M059J (cell line): ENCODE data around the gene MALRD1. TPM values are rescaled to one million over a fixed set of nuclear protein-coding genes. Genes with fewer than 3 reads are reported as not detected.

ENCODE experiments used
- DNase-seq: peaks from one replicate; pipeline ENCODE4 v3.0.0-alpha.2; 2012; ENCODE audit warnings: low read depth
- total RNA-seq: library from RNA; depleted of rRNA; stranded (reverse); fragments of >200 nt; shearing (Covaris generic); gene quantifications from 2 replicates; pipeline ENCODE4 v1.2.3, GENCODE V29; 2014

The MALRD1 gene
- total RNA-seq, 1 experiment from 2014 or later = not detected

DNA sequence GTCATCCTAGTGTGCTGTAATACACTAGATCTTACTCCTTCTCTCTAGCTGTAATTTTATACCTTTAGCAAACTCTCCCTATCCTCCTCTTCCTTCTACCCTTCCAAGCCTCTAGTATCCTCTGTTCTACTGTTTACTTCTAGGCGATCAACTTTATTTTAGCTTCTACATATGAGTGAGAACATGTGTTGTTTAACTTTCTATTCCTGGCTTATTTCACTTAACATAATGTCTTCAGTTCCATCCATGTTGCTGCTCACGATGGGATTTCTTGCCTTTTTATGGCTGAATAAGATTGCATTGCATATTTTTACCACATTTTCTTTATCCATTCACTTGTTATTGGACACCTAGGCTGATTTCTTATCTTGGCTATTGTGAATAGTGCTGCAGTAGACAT lies 318.6 kb downstream of the MALRD1 start:
- DNase-seq = no peak

GRCh38 chr10:19373988-19374387 lies 325.4 kb downstream of the MALRD1 start:
- no peak for DNase-seq

DNA sequence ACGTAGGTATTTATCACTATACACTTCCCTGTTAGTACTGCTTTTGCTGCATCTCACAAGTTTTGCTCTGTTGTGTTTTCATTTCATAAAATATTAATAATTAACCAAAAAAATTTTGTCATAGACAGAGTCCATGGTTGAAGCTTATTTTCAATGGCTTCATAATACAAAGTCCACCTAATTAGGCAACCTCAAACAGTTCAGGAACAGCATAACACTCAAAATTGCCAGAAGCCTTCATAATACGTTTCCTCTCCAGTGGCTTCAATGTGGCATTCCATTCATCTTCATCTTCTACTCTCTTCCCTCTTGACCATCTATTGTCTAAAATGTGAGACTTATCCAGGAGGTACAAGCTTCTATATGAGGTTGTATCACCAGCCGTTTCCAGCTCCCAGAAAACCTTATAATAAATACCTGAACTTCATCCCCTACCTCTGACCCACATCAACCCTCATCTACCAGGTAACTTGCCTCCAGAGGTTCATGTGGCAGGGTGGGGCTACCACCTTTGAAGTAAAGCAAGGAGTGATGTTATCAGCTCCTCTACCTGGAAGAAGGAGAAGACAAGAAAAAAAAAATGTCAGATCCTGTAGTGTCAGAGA lies 337.3 kb downstream of the MALRD1 start:
- DNase-seq = no peak

DNA sequence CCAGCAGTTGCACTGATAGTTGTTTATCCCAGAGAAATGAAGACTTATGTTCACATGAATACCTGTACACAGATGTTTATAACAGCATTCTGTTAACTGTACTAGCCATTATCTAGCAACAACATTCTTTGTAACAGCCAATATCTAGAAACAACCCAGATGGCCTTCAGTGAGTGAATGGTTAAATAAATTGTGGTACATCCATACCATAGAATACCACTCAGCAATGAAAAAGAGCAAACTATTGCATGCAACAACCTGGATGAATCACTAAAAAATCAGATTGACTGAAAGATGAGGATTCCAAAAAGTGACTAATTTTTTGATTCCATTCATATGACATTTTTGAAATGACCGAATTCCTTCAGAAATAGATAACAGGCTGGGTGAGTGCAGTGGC lies 360.3 kb downstream of the MALRD1 start:
- no peak for DNase-seq

- DNase-seq = no peak
These were observed 362.5 kb downstream of the MALRD1 start for GRCh38 chr10:19411119-19411518.

GRCh38 chr10:19412531-19412930 lies 363.9 kb downstream of the MALRD1 start:
- DNase-seq = peak; percentile 2

GRCh38 chr10:19416164-19416563 lies 367.6 kb downstream of the MALRD1 start:
- DNase-seq = no peak

DNA sequence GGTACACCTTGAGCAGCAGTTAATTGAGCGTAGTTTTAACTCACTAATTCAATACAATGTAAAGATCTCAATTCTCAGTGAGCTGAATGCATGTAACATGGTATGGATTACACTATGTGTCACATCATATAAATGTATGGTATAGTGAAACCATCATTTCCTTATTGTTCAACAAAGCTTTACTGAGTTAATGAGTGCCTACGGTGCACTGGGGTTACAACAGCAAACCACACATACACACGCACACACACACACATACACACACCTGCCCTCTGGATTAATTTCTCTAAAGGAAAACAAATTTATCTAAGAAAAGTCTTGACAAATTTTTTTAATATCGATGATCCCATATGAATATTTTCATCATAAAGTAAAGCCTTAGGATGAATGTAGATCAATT lies 369.1 kb downstream of the MALRD1 start:
- DNase-seq = no peak

GRCh38 chr10:19421674-19422073 lies 373.1 kb downstream of the MALRD1 start:
- no peak for DNase-seq

DNA sequence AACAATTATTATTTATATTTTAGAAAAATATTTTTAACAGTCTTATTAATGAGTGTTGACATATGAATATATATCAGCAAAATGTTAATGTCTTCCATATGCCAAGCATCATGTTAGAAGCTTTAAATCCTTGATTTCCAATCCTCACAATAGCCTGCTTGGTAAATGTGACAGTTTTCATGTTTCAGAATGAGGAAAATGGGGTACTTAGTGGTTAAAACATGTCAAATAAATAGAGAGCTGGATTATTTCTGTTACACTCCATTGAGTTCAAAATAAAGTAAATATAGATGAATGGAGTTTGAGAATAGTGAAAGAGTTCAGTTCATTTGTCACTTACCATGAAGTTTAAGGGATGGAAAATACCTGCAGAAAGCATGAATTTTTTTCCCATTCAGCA lies 377.4 kb downstream of the MALRD1 start:
- DNase-seq = no peak

DNA sequence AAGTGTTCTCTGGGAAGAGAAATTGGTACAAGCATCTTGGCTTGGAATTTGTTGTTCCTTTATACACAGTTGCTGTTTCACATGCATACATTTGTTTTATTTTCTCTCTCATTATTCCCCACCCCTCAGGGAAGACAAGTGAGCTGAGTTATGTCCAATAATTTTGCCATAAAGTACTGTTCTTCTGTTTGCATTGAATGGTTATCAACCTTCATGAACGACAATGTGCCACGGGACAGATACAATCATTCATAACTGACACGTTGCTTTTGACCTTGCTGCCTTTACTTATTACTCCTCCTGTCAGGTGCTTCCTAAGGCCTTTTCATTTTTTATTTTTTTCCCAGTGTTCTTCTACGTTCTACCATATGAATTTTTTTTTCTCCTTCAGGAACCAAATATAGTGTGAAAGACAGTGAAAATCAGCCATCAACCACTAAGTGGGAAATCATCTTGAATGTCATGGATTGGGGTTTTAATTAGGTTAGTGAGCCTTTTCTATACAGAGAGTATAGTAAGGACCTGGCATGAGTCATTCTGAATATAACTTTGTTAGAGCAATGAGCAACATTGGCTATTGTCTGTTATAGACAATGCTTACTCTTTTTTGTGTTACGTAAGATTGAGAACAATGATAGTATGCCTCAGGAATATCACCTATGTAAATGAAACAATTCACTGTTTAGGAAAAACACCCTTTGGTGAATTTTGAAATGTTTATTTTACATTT lies 383.2 kb downstream of the MALRD1 start:
- no peak for DNase-seq

GRCh38 chr10:19449860-19450259 lies 401.3 kb downstream of the MALRD1 start:
- DNase-seq = no peak

DNA sequence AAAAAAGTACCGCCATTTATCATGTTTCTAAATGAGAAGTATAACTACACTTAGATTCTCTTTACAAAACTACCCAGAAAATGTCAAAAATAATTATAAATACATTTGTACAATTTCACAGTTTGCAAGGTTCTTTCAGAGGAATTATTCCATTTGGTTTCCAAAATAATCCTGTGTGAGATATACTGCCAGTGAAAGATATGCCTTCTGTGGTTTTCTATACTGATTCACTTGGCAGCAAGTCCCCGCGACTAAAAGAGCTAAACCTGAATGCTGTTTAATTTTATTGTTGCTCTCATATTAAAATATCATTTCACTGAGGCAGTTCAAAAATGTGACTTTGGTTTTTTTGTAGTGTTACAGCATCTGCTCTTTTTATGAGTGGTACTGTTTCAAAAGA lies 402.8 kb downstream of the MALRD1 start:
- no peak for DNase-seq

DNA sequence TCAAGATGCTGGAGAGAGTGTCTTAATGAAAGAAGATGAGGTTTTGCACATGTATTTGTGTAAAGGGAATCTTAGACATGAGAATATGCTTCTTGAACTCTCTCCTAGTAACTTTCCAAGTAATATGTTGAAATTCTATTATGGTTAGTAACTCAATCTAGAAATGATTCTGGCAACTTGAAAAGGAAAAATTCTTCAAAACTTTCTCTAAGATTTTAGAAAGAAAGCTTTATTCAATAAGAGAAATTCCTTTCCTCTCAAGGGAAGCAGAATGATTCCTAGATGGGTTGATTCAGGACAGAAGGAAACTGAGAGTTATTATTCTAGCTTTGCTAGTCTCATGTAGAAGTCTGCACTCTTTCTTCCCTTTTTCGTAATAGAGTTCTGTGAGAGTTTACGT lies 403.3 kb downstream of the MALRD1 start:
- no peak for DNase-seq

DNA sequence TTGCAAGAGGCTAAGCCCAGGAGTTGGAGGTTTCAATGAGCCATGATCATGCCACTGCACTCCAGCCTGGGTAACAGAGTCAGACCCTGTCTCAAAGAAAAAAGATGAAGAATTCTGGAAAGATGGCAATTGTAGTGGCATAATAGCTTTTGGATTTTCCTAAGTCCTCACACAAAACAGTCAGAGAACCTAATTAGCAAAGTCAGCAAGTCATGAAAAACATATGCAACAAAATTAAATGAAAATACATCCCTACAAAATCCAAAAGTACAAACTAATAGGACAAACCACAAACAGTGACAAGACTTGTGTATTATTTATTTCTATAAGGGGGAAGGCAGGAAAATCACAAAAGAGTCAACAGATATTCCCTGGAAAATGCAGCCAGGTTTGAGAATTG lies 405.4 kb downstream of the MALRD1 start:
- DNase-seq = no peak

DNA sequence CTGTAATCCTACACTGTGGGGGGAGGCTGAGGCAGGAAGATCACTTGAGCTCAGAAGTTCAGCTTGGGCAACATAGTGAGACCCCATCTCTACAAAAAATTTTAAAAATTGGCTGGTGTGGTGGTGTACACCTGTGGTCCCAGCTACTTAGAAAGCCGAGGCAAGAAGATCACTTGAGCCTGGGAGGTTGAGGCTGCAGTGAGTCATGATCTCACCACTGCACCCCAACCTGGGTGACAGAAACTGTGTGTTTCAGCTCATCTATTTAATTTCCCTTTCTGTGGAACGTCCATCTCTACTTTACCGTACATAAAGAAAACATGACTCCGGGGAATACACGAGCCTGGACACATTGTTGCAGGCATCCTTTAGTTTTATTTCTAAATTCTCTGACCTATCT lies 413.0 kb downstream of the MALRD1 start:
- no peak for DNase-seq

DNA sequence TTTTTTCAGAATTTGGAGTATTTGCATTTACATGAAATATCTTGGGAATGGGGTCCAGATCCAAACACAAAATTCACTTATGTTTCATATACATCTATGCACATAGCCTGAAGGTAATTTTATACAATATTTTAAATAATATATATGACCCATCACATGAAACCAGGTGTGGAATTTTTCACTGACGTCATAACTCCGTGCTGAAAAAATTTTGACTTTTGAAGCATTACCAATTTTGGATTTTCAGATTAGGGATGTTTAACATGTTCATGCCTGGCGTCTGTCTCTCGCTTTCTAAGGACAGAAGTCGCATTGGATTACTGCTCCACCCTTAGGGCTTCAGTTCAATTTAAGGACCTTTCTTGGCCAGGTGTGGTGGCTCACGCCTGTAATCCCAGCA lies 418.1 kb downstream of the MALRD1 start:
- no peak for DNase-seq

DNA sequence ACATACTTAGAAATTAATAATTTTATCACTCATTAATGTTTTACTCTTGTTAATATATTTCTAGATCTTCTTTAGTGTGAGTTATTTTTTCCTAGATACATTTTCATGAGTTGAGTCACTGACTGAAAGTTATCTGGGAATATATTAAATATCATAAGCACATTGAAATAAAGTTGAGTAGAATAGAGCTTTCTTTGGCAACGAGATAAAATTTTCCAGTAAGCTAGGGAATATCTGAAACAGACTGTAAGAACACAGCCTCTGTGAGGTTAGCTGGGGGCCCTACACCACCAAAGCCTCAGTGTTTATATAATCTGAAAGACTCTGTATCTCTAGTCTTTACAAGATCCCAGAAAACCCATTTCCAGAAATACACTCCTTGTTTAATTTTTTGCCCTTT lies 419.8 kb downstream of the MALRD1 start:
- no peak for DNase-seq

DNA sequence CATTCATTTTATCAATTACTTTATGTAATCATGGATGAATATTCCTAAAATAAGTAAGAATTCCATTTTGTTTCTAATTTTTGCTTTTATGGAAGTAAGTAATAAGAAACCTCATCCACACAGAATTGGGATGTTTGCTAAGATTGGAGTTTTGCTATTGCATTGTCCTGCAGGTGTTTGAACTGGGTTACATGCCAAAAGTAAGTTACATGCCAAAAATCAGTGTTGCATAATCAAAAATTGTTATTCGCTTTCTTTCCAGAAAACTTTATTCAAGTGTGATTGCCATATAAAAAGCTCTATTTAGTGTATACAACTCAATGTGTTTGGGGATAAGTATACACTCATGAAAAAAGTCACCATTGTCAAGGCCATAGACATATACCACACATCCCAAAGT lies 420.9 kb downstream of the MALRD1 start:
- no peak for DNase-seq

DNA sequence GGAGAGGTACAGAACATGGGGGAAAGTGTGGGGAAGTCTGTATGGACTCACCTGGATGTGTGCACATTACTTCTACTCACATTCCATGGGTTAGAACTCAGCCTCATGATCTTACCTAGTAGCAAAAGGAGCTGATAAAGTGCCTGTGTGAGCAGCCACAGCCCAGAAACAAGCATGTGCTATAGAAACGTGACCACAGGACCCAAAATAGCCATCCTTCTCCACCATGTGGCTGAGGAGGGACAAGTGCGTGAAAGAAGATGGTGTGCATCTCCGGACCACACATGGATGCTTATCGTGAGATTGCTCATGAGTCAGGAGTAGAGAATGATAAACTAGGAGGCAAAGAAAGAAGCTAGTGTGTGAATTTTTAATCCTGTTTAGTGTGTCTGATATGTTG lies 431.3 kb downstream of the MALRD1 start:
- no peak for DNase-seq

GRCh38 chr10:19480353-19480752 lies 431.8 kb downstream of the MALRD1 start:
- no peak for DNase-seq

DNA sequence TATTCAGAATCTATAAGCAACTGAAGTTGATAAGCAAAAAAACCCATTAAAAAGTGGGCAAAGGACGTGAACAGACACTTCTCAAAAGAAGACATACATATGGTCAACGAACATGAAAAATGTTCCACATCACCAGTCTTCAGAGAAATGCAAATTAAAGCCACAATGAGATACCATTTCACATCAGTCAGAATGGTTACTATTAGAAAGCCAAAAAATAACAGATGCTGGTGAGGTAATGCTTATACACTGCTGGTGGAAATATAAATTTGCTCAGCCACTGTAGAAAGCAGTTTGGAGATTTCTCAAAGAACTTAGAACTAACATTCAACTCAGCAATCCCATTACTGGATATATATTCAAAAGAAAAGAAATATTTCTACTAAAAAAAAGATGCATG lies 434.8 kb downstream of the MALRD1 start:
- DNase-seq = no peak

GRCh38 chr10:19488592-19489280 lies 440.1 kb downstream of the MALRD1 start:
- no peak for DNase-seq
